Central memory CD4-positive, alpha-beta T cell (primary cell): ENCODE results near the gene TBC1D21.

ENCODE experiments used
- DNase-seq: peaks from one replicate; pipeline ENCODE4 v3.0.0; 2022

The TBC1D21 gene

GRCh38 chr15:73862276-73862675 lies 11.1 kb upstream of the TBC1D21 start:
- DNase-seq: no peak

GRCh38 chr15:73865379-73865778 lies 8.0 kb upstream of the TBC1D21 start:
- no peak for DNase-seq

GRCh38 chr15:73865904-73866303 lies 7.5 kb upstream of the TBC1D21 start:
- no peak for DNase-seq

- no peak for DNase-seq
Observed at GRCh38 chr15:73866481-73866880, 6.9 kb upstream of the TBC1D21 start.

- DNase-seq: no peak
Observed at GRCh38 chr15:73866881-73867410, 6.4 kb upstream of the TBC1D21 start.

GRCh38 chr15:73867426-73867825 lies 5.9 kb upstream of the TBC1D21 start:
- DNase-seq: no peak

- no peak for DNase-seq
Observed at GRCh38 chr15:73867956-73868355, 5.4 kb upstream of the TBC1D21 start.

GRCh38 chr15:73869216-73869995 lies 4.0 kb upstream of the TBC1D21 start:
- no peak for DNase-seq

GRCh38 chr15:73870700-73871408 lies 2.5 kb upstream of the TBC1D21 start:
- DNase-seq: no peak

- DNase-seq: no peak
Observed at GRCh38 chr15:73872346-73872745, 1.0 kb upstream of the TBC1D21 start.

- DNase-seq: peak; percentile 34
Observed at GRCh38 chr15:73873889-73874511, 636 bp downstream of the TBC1D21 start.

GRCh38 chr15:73879426-73879825 lies 6.1 kb downstream of the TBC1D21 start:
- no peak for DNase-seq

- DNase-seq: no peak
Observed at GRCh38 chr15:73881579-73882320, 8.4 kb downstream of the TBC1D21 start.

GRCh38 chr15:73882761-73883419 lies 9.5 kb downstream of the TBC1D21 start:
- no peak for DNase-seq

- DNase-seq: no peak
Observed at GRCh38 chr15:73884159-73884558, 10.8 kb downstream of the TBC1D21 start.

- DNase-seq: no peak
Observed at GRCh38 chr15:73885954-73886700, 12.8 kb downstream of the TBC1D21 start.

GRCh38 chr15:73886717-73887345 lies 13.5 kb downstream of the TBC1D21 start:
- DNase-seq: no peak

GRCh38 chr15:73887481-73887880 lies 14.1 kb downstream of the TBC1D21 start:
- no peak for DNase-seq

GRCh38 chr15:73888224-73889041 lies 15.1 kb downstream of the TBC1D21 start:
- no peak for DNase-seq
